Stimulated activated CD4-positive, alpha-beta T cell treated with anti-CD3 and anti-CD28 coated beads, Interleukin-2, amount 100 ng/mL, for 4 hours (primary cell): Measurements from ENCODE around the gene TFDP1.

Experiments used
- DNase-seq: peaks from one replicate; pipeline ENCODE4 v3.0.0-alpha.2; 2020; ENCODE audit warnings: low read depth

Gene TFDP1

GRCh38 chr13:113651511-113652403 lies 67.2 kb downstream of the TFDP1 start:
- DNase-seq, result no peak

GRCh38 chr13:113652404-113653263 lies 68.1 kb downstream of the TFDP1 start:
- DNase-seq, result no peak

- no peak for DNase-seq
Observed at GRCh38 chr13:113653264-113654174, 69.0 kb downstream of the TFDP1 start.

GRCh38 chr13:113654175-113654560 lies 69.6 kb downstream of the TFDP1 start:
- DNase-seq, result no peak

GRCh38 chr13:113654591-113655345 lies 70.2 kb downstream of the TFDP1 start:
- DNase-seq, result no peak

GRCh38 chr13:113655346-113656002 lies 70.9 kb downstream of the TFDP1 start:
- no peak for DNase-seq

- DNase-seq, result no peak
Observed at GRCh38 chr13:113656003-113656588, 71.5 kb downstream of the TFDP1 start.

GRCh38 chr13:113656831-113657671 lies 72.5 kb downstream of the TFDP1 start:
- DNase-seq, result no peak

- DNase-seq, result no peak
Observed at GRCh38 chr13:113657851-113658741, 73.5 kb downstream of the TFDP1 start, which contains the start of gene ATP4B. Gene ATP4B (minus strand): TSS chr13:113658198. CDS start chr13:113658144, 54 bp downstream.

- no peak for DNase-seq
Observed at GRCh38 chr13:113658836-113659235, 74.3 kb downstream of the TFDP1 start.

- no peak for DNase-seq
Observed at GRCh38 chr13:113659337-113659736, 74.8 kb downstream of the TFDP1 start.

GRCh38 chr13:113660066-113660465 lies 75.5 kb downstream of the TFDP1 start:
- no peak for DNase-seq

GRCh38 chr13:113661509-113661908 lies 77.0 kb downstream of the TFDP1 start:
- no peak for DNase-seq

GRCh38 chr13:113663934-113664333 lies 79.4 kb downstream of the TFDP1 start:
- DNase-seq, result no peak

- no peak for DNase-seq
Observed at GRCh38 chr13:113664751-113665596, 80.4 kb downstream of the TFDP1 start.

GRCh38 chr13:113665597-113666328 lies 81.2 kb downstream of the TFDP1 start:
- DNase-seq, result no peak

- DNase-seq, result no peak
Observed at GRCh38 chr13:113666329-113666670, 81.7 kb downstream of the TFDP1 start.
